ENCODE data around the gene FOXC2.

DNA sequence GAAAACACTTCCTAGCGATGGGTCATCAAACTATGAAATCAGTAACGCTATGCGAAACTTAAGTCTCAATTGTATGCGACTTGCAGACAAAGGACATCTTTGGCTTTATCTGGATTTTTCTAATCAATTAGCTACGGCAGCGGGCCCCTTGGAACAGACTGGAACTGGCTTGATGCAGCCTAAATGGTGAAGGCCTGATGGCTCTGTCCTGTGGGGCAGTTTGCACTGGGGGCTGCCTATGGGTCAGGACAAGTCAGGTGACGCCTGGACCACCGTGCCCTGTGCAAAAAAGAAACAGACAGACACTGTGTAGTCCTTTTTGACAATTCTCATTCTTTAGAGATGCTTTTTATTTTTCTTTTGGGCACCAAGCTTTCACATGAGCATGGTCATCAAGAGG is 33.6 kb upstream of the FOXC2 start:
- TF ChIP-seq EZH2phosphoT487 (IDR thresholded peaks at IDR 0.05; ENCODE audit: low read depth) = no peak
- TF ChIP-seq, protein P1, sequence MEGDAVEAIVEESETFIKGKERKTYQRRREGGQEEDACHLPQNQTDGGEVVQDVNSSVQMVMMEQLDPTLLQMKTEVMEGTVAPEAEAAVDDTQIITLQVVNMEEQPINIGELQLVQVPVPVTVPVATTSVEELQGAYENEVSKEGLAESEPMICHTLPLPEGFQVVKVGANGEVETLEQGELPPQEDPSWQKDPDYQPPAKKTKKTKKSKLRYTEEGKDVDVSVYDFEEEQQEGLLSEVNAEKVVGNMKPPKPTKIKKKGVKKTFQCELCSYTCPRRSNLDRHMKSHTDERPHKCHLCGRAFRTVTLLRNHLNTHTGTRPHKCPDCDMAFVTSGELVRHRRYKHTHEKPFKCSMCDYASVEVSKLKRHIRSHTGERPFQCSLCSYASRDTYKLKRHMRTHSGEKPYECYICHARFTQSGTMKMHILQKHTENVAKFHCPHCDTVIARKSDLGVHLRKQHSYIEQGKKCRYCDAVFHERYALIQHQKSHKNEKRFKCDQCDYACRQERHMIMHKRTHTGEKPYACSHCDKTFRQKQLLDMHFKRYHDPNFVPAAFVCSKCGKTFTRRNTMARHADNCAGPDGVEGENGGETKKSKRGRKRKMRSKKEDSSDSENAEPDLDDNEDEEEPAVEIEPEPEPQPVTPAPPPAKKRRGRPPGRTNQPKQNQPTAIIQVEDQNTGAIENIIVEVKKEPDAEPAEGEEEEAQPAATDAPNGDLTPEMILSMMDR (IDR thresholded peaks at IDR 0.05; ENCODE audit: low read depth, low read length) = no peak

Measured in OCI-LY3 (cell line).